Measurements from ENCODE around the gene COL25A1. TPM values are rescaled to one million over a fixed set of nuclear protein-coding genes. Genes with fewer than 3 reads are reported as not detected.

COL25A1 gene
- total and polyA plus RNA-seq, 11 donors: 0.19 to 1.8 (median 0.50) TPM

DNA sequence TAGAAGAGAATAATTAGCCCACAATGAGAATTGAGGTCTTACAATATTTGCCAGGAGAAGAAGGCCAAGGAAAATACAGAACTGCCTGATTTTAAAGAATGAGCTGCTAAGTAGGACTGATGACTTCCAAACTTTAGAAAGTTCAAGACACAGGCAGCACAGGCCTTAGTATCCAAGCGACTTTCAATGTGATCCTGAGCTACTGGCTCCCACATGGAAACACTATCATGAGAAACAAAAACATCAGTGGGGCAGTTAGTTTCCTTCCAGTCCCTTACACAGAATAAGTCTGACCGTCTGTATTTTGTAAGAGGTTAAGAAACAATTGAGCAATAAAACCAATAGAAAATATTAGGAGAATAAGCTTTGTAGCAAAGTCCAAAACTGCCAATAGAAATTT, 251.4 kb downstream of the COL25A1 start:
- H3K4me1 ChIP-seq: peaks cover 0 to 12% (median 0%) of the 10 kb centered on the region in 12 donors
- WGBS, 4 donors: 68 to 80% (median 77%) methylated on average over 2 of the region's 2 CpGs
- H3K36me3 ChIP-seq: no peaks in the 10 kb centered on the region
- no peak overlapping the region for H3K4me3 ChIP-seq
- DNase-seq (no peak), ATAC-seq (no peak)
- H3K27ac ChIP-seq: no peak overlapping the region
- no peak for TF ChIP-seq POLR2A (IDR thresholded peaks at IDR 0.05)
- TF ChIP-seq, protein P1, sequence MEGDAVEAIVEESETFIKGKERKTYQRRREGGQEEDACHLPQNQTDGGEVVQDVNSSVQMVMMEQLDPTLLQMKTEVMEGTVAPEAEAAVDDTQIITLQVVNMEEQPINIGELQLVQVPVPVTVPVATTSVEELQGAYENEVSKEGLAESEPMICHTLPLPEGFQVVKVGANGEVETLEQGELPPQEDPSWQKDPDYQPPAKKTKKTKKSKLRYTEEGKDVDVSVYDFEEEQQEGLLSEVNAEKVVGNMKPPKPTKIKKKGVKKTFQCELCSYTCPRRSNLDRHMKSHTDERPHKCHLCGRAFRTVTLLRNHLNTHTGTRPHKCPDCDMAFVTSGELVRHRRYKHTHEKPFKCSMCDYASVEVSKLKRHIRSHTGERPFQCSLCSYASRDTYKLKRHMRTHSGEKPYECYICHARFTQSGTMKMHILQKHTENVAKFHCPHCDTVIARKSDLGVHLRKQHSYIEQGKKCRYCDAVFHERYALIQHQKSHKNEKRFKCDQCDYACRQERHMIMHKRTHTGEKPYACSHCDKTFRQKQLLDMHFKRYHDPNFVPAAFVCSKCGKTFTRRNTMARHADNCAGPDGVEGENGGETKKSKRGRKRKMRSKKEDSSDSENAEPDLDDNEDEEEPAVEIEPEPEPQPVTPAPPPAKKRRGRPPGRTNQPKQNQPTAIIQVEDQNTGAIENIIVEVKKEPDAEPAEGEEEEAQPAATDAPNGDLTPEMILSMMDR (IDR thresholded peaks at IDR 0.05): no peak
- H3K9me3 ChIP-seq: no peaks in the 10 kb centered on the region
- intact Hi-C loops (cut with DNase I): no loop called here
- H3K27me3 ChIP-seq: no peaks in the 10 kb centered on the region

DNA sequence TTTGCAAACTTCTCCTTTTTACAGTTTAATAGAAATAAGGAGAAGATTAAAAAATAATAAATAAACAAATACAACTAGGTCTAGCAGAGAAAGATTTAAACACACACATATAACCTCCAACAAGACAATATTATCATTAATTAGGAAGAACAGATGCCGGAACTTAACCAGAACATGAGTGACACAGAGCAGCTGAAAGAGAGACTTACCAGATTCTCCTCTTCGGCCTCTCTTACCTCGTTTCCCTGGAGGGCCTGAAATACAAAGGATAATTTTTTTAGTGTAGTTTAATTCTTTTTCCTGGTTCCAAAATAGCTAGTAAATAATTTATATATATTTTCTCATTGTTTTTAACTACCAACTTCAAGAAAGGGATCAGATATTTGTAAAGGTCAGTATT, 252.5 kb downstream of the COL25A1 start:
- H3K9me3 ChIP-seq: no peaks in the 10 kb centered on the region
- no peaks in the 10 kb centered on the region for H3K27me3 ChIP-seq
- H3K27ac ChIP-seq: no peak overlapping the region
- peaks cover 0 to 13% (median 0%) of the 10 kb centered on the region in 12 donors for H3K4me1 ChIP-seq
- no peak overlapping the region for H3K4me3 ChIP-seq
- 77 to 85% (median 81%) methylated on average over 3 of the region's 3 CpGs for WGBS, 4 donors
- intact Hi-C loops (cut with DNase I): no loop called here
- TF ChIP-seq, protein P1 (IDR thresholded peaks at IDR 0.05): no peak
- no peak for TF ChIP-seq POLR2A (IDR thresholded peaks at IDR 0.05)
- no peaks in the 10 kb centered on the region for H3K36me3 ChIP-seq
- DNase-seq (no peak), ATAC-seq (no peak)

DNA sequence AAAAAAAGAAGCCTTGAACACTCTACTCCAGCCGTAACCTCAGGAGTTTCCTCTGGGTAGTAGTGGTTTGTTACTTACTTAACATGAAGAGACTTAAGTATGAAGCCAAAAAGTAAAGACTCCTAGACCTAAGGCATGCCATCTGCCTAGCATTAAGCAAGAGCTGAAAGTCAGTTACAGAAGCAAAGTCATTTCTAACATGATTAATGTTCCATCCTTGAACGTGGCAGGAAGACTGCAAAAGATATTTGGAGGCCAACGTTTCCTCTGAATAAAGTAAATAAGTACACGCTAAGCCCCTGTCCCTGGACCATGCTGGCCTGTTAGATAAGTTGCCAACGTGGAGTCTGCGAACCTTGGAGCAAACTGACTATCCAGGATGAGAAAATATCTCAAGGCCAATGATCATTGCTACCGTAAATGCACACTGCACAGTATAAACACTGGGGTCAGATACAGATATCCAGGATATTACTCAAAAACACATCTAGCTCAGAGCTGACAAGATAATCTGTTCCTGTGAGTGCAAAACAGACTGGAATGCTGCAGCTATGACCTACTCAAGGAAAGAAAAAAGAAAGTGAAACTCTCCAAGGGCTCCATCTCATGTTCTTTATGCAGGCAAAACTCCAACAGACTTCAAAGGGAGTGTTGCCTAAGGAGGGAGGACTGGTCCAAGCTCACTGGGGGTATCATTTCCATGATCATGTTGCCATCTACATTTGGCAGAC, 255.8 kb downstream of the COL25A1 start:
- no peak for DNase-seq
- Histone ChIP-seq H3K27ac (peak overlapping the region in 3 of 12 donors; percentile 9 to 34 (median 15)), H3K9me3 (peaks cover 0 to 7% (median 0%) of the 10 kb centered on the region in 12 donors), H3K4me3 (peak overlapping the region in 9 of 12 donors; percentile 4 to 50 (median 32)), H3K4me1 (peaks cover 0 to 13% (median 0%) of the 10 kb centered on the region in 12 donors), H3K27me3 (no peaks in the 10 kb centered on the region), H3K36me3 (no peaks in the 10 kb centered on the region)
- WGBS, 4 donors: 35 to 45% (median 39%) methylated on average over 7 of the region's 7 CpGs
- peak in 3 of 4 donors; percentile 16 to 44 (median 39) for ATAC-seq
- TF ChIP-seq, protein P1 (IDR thresholded peaks at IDR 0.05): no peak
- no peak for TF ChIP-seq POLR2A (IDR thresholded peaks at IDR 0.05)
- intact Hi-C loops (cut with DNase I): no loop called here

DNA sequence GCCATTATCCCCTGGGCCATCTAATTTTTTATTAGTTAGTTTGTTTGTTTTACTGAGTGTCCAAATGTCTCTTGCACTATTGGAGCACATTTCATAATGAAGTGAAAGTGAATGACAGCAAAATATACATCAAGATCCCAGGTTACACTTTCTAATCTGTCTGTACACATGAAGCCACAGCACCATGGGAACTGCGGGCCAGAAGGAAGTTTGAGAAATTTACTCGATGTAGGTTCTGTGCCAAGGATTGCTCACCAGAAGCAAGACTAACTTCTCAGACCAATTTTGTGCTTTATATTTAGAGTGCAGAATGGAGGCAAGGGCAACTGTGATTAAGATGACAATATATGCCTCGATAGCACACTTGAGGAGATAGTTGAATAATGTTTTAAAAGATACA, 258.0 kb downstream of the COL25A1 start:
- ATAC-seq (no peak), DNase-seq (no peak)
- H3K27ac ChIP-seq: no peak overlapping the region
- intact Hi-C loops (cut with DNase I): no loop called here
- TF ChIP-seq, protein P1 (IDR thresholded peaks at IDR 0.05): no peak
- TF ChIP-seq POLR2A (IDR thresholded peaks at IDR 0.05): no peak
- no peak overlapping the region for H3K4me3 ChIP-seq
- WGBS, 4 donors: 73 to 79% (median 77%) methylated on average over 3 of the region's 3 CpGs
- H3K36me3 ChIP-seq: no peaks in the 10 kb centered on the region
- peaks cover 0 to 13% (median 0%) of the 10 kb centered on the region in 12 donors for H3K4me1 ChIP-seq
- no peaks in the 10 kb centered on the region for H3K27me3 ChIP-seq
- peaks cover 0 to 7% (median 0%) of the 10 kb centered on the region in 12 donors for H3K9me3 ChIP-seq

All from heart left ventricle (tissue), 16 donors.